ENCODE results near the gene ALPL. TPM values are rescaled to one million over a fixed set of nuclear protein-coding genes. Genes with fewer than 3 reads are reported as not detected.

ALPL gene
- total and polyA plus RNA-seq, 4 donors: 3.3 to 93.1 (median 40.7) TPM

- H3K4me1 ChIP-seq (ENCODE audit: control insufficient read depth in 4 of 4, insufficient read depth in 4 of 4, low read length in 3 of 4): no peaks in the 10 kb centered on the region
- H3K9me3 ChIP-seq (ENCODE audit: control insufficient read depth in 4 of 4, low read length in 3 of 4): peaks cover 0 to 2% (median 0%) of the 10 kb centered on the region in 4 donors
- no peaks in the 10 kb centered on the region for H3K36me3 ChIP-seq (ENCODE audit: control insufficient read depth in 4 of 4, insufficient read depth in 3 of 4, low read depth in 1 of 4, low read length in 3 of 4)
- H3K27me3 ChIP-seq (ENCODE audit: control insufficient read depth in 4 of 4, insufficient read depth in 4 of 4, low read length in 3 of 4): no peaks in the 10 kb centered on the region
- TF ChIP-seq ATF3 (IDR thresholded peaks at IDR 0.05) (no peak), RXRA (IDR thresholded peaks at IDR 0.05) (no peak), TAF1 (conservative IDR thresholded peaks at IDR 0.05) (no peak), MAX (IDR thresholded peaks at IDR 0.05) (no peak), FOXA1 (IDR thresholded peaks at IDR 0.05) (no peak), ZBTB33 (IDR thresholded peaks at IDR 0.05) (no peak), REST (IDR thresholded peaks at IDR 0.05) (no peak), CTCF (IDR thresholded peaks at IDR 0.05; ENCODE audit: low read depth, low read length, missing input control) (no peak), HNF4A (conservative IDR thresholded peaks at IDR 0.05) (no peak), EGR1 (IDR thresholded peaks at IDR 0.05; ENCODE audit: low read depth in 2 of 2) (no peak)
- H3K27ac ChIP-seq (ENCODE audit: low read depth in 1 of 2, low read length in 2 of 2): no peak overlapping the region
- H3K9ac ChIP-seq (ENCODE audit: low read depth in 1 of 2, low read length in 2 of 2): no peak overlapping the region
- DNase-seq (ENCODE audit: low spot score): no peak
- 90% methylated on average over 3 of the region's 3 CpGs for WGBS
- H3K4me3 ChIP-seq (ENCODE audit: low read depth in 1 of 3, low read length in 3 of 3): no peak overlapping the region
Measured at GRCh38 chr1:21496886-21497285, 12.3 kb upstream of the ALPL start.

- Histone ChIP-seq H3K9ac (ENCODE audit: low read depth in 1 of 2, low read length in 2 of 2) (no peak overlapping the region), H3K27ac (ENCODE audit: low read depth in 1 of 2, low read length in 2 of 2) (no peak overlapping the region), H3K4me1 (ENCODE audit: control insufficient read depth in 4 of 4, insufficient read depth in 4 of 4, low read length in 3 of 4) (no peaks in the 10 kb centered on the region), H3K36me3 (ENCODE audit: control insufficient read depth in 4 of 4, insufficient read depth in 3 of 4, low read depth in 1 of 4, low read length in 3 of 4) (no peaks in the 10 kb centered on the region), H3K9me3 (ENCODE audit: control insufficient read depth in 4 of 4, low read length in 3 of 4) (peaks cover 0 to 2% (median 0%) of the 10 kb centered on the region in 4 donors), H3K4me3 (ENCODE audit: low read depth in 1 of 3, low read length in 3 of 3) (no peak overlapping the region), H3K27me3 (ENCODE audit: control insufficient read depth in 4 of 4, insufficient read depth in 4 of 4, low read length in 3 of 4) (no peaks in the 10 kb centered on the region)
- no peak for DNase-seq (ENCODE audit: low spot score)
- 65% methylated on average over 7 of the region's 7 CpGs for WGBS
- TF ChIP-seq NR2F2 (IDR thresholded peaks at IDR 0.05) (no peak), HNF4G (IDR thresholded peaks at IDR 0.05) (no peak), GABPA (IDR thresholded peaks at IDR 0.05 in 1 of 2, conservative IDR thresholded peaks at IDR 0.05 in 1 of 2) (no peak), RAD21 (IDR thresholded peaks at IDR 0.05) (no peak)
Measured at GRCh38 chr1:21497466-21498061, 11.7 kb upstream of the ALPL start.

Measured in liver (tissue), 9 donors.